Stimulated activated CD8-positive, alpha-beta memory T cell treated with anti-CD3 and anti-CD28 coated beads, Interleukin-12 subunit alpha, Interleukin-12 subunit beta, amount 100 ng/mL, for 4 hours (primary cell): ENCODE measurements around the gene CMIP.

ENCODE experiments used
- DNase-seq: peaks from one replicate; pipeline ENCODE4 v3.0.0-alpha.2; 2020; ENCODE audit warnings: low read depth

Gene CMIP

DNA sequence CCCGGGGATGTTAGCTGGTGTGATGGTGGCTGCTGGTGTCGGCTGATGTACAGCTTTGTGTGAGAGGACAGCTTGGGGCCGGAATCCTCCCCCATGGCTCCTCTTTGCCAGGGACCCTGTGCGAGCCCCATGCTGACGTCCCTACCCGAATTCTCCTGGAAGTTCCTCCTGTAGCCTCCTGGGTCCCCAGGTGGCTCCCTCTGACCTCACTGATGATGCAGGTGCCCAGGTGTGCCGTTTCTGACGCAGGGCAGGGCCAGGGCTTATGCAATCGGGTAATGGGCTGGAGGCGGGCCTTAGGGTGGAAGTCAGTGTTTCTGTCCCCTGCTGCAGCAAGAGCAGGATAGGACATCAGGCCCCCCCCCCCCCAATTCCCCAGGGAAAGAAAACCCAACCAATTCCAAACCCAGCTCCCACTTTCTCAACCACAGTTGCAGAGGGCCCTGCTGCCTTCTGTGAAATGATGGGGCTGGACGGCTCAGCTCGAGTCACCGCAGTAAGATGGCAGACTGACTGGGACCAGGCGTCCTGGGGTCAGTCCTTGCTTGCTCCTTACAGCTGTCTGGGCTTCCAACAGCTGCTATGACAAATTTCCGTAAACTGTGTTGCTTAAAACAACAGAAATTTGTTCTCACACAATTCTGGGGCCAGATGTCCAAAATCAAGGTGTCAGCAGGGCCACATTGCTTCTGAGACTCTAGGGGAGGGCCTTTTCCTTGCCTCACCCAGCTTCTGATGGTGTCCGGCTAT lies 195.5 kb downstream of the CMIP start:
- no peak for DNase-seq

DNA sequence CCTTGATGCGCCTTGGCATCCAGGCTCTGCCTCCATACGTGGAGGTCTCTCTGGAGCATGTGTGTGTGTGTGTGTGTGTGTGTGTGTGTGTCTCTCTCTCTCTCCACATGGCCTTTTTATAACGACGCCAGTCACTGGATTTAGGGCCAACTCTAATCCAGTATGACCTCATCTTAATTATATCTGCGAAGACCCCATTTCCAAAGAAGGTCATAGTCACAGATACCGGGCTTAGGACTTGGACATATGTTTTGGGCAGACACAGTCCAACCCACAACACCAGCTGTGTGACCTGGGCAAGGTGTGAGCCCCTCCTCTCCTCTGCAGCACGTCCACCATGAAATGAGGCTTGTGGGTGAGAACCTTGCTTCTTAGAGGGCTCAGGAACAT lies 196.1 kb downstream of the CMIP start:
- DNase-seq = no peak

- no peak for DNase-seq
Measured at GRCh38 chr16:81641395-81642106, 196.9 kb downstream of the CMIP start.

- DNase-seq = no peak
Measured at GRCh38 chr16:81642107-81642436, 197.5 kb downstream of the CMIP start.

DNA sequence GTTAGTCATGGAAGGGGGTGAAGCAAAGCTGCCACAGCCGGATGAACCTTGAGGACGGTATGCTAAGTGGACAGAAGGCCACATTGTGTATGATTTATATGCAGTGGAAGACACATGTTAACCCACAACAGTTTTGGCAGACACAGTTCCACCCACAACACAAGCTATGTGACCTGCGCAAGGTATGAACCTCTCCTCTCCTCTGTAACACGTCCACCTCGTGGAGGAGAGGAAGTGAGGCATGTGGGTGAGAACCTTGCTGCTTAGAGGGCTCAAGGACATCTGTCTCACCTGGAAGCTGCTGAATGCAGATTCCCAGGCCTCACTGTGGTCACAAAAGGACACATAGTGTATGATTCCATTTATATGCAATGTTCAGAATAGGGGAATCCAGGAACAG lies 198.3 kb downstream of the CMIP start:
- DNase-seq = no peak

- DNase-seq = no peak
Measured at GRCh38 chr16:81645266-81645694, 200.7 kb downstream of the CMIP start.

GRCh38 chr16:81645925-81646324 lies 201.3 kb downstream of the CMIP start:
- DNase-seq = no peak

- no peak for DNase-seq
Measured at GRCh38 chr16:81646561-81646960, 202.0 kb downstream of the CMIP start.

- DNase-seq = no peak
Measured at GRCh38 chr16:81647527-81647926, 202.9 kb downstream of the CMIP start.

- no peak for DNase-seq
Measured at GRCh38 chr16:81649561-81650184, 205.1 kb downstream of the CMIP start.

DNA sequence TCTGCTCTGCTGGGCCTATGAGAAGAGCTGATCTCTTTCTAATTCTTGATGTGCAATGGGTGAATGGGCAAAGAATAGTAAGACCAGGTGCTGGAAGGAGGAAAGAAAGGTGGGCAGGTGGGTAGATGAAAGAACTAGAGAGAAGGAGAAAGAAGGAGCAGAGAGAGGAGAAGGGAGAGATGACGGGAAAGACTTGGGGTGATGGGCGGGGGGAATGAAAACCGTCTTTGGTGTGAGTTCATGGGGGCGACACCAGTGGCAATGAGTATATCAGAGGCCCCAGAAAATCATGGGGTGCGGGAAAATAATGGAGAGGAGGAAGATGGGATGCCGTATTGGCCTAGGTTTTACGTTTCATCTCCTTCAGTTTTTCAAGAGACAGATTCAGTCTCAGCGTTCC lies 205.7 kb downstream of the CMIP start:
- DNase-seq = no peak

- DNase-seq = no peak
Measured at GRCh38 chr16:81650982-81651562, 206.5 kb downstream of the CMIP start.

DNA sequence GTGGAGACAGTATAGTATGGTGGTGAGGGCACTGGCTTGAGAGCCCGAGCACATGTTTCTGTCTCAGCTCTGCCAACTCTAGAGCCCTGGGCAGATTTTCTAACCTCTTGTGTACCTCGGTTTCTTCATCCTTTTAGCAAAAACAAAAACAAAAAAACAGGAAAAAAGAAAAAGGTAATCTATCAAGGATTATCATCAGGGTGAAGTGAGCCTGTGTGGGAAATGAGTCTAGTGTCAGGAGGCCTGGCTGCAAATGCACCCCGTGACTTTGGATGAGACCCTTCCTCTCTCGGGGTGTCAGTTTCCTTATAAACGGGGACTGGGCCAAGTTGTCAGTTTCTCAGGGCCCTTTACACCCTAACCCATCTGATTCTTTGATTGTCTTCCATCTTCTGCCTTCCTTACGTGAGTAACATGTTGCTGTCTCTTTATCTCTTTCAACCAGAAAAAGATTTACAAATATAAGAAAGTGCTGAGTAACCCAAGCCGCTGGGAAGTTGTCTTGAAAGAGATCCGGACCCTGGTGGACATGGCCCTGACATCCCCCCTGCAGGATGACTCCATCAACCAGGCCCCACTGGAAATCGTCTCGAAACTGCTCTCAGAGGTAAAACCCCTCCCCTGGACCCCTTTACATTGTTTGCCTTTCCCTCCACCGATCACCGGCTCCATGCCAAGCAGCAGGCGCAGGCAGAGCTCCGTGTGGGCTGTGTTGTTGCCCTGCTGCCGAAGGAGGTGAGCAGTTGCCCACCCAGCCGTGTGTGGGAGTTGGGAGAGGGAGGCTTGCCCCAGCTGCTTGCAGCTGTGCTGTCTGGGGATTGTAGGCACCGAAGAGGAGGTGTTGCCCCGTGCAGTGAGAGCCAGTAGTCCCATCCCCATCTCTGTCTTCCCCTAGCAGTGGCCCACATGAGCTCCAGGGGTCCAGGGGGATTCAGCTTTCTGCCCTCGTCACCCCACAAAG lies 207.4 kb downstream of the CMIP start:
- DNase-seq = no peak

DNA sequence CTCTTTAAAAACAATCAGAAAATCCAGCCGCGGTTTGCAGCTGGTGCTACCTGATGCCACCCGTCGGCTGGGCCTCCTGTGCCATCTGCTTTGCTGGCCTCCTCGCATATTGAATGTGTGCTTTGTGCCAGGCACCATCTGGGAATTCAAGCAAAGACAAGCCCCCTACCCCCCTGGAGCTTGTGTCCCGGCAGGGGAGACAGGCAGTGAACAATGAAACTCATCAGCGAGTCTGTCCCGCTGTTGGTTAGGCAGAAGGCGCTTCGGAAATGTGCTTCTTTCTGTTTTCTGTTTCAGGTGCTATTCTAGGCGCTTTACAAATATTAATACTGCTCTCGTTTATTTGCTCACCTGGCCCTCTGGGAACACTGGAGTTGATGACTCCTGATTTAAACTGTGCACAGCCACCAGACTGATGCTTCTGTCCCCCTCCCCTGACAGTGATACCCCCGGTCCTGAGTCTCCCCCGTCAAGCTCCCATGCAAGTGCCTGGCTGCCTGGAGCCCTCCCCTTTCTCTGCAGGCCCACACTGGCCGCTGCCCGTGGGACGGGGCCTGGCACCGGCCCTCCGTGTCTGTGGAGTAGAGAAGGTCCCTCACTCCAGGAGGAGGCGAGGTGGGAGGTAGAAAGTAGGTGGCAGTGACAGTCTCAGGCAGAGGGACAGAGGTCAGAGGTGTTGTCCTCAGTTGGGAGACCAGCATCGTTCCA lies 208.3 kb downstream of the CMIP start:
- DNase-seq = no peak

DNA sequence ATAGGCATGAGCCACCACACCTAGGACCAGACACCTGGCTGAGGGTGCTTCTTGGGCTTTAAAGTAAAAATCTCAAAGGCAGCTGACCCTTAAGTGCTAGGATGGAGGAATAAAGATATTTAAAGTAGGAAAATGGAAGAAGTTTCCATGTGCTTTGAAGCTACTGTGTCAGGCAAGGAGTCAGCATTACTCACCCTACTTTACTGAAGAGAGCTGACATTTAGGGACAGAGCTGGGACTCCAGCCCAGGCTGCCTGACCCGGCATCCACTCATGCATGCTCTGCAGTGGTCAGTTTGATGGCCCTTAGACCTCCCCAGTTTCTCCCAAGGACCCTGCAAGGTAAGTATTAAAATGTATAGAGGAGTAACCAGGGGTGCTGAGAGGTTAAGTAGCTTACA lies 209.7 kb downstream of the CMIP start:
- no peak for DNase-seq

DNA sequence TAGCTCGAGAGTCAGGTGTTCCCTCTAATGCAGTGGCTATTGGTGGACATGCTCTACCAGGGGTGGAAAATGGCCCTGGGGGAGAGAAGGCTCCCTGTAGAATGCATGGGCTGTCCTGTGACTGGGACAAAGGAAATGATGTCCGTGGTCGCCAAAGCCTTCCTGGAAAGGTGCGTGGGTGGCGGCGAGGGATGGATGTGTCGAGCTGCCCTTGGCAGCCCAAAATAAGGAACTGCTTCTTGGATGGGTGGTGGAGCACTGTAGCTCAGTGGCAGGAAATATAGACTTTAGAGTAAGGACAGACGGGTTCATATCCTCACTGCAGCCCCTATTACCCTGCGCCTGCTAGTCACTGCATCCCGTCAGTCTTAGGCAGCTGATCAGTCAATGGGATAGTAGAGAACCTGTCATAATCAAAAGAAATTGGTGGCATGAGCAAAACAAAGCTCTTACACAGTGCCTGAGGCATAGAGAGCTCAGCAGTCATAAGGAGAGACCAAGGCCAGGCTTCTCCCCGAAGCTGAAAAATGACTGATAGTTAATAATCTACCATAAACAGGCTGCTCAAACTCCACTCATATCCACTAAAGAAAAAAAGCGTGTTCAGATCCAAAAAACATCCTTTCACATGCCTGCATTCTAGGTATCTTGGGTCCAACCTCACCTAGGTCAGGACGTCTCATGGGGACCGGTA lies 211.0 kb downstream of the CMIP start:
- no peak for DNase-seq

- no peak for DNase-seq
Measured at GRCh38 chr16:81657224-81657623, 212.6 kb downstream of the CMIP start.

GRCh38 chr16:81657781-81658180 lies 213.2 kb downstream of the CMIP start:
- no peak for DNase-seq

- DNase-seq = no peak
Measured at GRCh38 chr16:81658373-81658772, 213.8 kb downstream of the CMIP start.

DNA sequence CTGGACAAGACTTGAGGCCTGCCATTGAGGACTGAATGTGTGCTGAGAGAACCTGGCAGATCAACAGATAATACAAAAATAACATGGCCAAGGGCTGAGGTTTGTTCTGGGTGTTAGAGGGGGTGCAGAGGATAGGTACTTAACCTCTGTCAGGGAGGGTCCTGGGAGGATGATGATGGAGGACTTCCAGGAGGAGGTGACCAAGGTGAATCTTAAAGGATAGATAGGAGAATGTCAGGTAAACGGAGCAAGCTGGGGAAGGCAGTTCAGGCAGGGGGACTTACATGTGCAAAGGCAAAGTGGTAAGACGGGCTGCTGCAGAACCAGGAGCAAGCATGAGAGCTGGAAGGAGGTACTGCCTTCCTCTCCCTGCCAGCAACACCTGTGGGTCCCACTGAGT lies 214.6 kb downstream of the CMIP start:
- DNase-seq = no peak

- no peak for DNase-seq
Measured at GRCh38 chr16:81661082-81661481, 216.5 kb downstream of the CMIP start.
